HG03520 (cell line): ENCODE data around the gene MORN2.
"Not testable (repeated sequence)": the region's sequence is repeated elsewhere in the genome, so short reads cannot be mapped to it uniquely, and the experiment has no call there.

Experiments
- ATAC-seq: cut with Tn5 transposase; IDR thresholded peaks from one replicate; pipeline ENCODE4 v1.9.1; 2021; ENCODE audit warnings: mild to moderate bottlenecking, moderate library complexity; ENCODE audit not compliant: unreplicated experiment

Gene MORN2

DNA sequence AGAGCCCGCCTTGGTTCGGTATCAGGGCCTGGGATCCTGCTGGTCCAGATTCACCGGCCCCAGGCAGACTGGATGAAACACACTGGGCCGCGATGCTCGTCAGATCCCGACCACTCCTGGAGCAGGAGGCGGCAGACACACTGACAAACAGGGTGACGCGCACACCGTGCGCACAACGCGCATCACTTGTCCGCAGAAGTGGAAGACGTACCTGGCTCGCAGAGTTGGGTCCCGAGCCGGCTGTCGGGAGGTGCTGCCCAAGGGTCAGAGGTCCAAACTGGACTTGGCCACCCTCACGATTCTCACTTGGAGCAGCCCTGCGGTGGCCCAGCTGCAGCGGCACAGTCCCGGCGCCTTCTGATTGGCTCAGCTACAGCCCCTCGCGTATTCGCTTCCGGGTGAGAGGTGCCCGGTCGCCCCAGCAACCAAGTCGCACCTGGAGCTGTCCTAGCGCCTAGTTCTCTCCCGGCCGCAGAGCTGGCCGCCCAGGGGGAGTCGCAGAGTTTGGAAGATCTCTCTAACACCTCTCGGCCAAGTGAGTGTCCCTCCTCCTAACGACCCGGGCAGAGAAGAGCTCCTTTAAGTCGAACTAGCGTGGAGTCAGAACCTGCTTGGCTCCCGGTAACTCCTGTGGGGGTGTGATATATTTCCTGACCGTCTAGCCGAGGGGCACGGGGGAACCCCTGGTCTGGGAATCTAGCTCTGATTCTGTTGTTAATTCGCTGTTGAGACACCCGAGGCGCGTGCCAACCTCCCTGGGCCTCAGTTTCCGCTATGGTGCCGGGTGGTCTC is at the start of gene MORN2, which contains the start of gene DHX57:
TSS of gene MORN2 (plus strand) at position 401 of the 792 bp plus-strand sequence.
TSS of gene DHX57 (minus strand) at position 359 of the 792 bp plus-strand sequence. CDS start 7,529 bp downstream, outside the sequence.
- ATAC-seq = peak; percentile 100

DNA sequence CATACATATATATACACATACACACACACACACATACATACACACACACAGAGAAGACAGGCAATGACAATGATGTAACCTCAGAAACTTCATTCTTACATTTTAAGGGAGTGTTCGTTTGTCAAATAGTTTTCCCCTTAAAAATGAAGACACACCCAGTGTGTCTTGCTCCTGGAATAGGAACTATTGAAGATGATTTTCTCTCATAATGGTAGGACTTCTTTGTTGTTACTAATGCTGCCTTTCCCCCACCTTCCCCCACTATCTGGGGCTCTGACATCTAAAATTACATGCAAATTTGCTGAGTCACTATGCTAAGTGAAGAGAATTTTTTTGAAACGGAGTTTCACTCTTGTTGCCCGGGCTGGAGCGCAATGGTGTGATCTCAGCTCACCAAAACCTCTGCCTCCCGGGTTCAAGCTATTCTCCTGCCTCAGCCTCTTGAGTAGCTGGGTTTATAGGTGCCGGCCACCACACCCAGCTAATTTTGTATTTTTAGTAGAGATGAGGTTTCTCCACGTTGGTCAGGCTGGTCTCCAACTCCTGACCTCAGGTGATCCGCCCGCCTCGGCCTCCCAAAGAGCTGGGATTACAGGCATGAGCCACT is 48.1 kb upstream of the MORN2 start:
- ATAC-seq = not testable (repeated sequence)

- ATAC-seq = no peak
These were observed 47.3 kb upstream of the MORN2 start for GRCh38 chr2:38828460-38828859.

DNA sequence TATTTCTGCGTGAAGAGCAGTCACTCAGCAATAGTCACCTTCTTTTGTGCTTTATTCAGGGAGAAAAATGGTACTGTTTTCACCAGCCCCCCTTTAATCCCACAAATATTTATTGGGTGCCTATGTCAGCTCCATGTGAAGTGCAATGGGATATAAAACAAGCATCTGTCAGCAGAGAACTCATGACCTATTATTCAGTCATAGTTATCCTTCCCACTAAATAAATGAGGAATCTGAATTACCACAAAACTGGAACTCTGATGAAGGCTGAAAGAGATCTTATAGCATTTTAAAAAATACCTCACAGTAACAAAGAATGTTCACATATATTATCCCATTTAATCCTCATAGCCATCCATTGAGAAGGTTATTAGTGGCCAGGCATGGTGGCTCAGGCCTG is 45.8 kb upstream of the MORN2 start:
- ATAC-seq = no peak

- ATAC-seq = no peak
These were observed 45.1 kb upstream of the MORN2 start for GRCh38 chr2:38830526-38831159.

DNA sequence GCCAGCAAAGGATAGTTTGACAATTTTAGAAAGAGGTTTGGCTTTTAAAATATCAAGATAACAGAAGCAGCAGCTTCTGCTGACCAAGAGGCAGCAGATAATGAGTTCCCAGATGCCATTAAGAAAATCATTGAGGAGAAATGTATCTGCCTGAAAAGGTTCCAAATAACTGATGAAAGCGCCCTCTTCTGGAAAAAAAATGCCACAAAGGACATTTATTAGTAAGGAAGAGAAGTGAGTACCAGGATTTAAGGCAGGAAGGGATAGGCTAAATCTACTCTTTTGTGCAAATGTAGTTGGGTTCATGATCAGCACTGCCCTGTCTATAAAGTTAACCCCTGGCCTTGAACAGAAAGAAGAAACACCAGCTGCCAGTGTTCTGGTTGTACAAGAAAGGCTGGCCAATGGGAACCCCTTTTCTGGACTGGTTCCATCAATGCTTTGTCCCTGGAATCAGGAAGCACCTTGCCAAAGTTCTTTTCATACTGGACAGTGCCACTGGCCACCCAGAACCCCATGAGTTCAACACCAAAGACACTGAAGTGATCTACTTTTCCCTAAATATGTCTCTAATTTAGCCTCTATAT is 40.7 kb upstream of the MORN2 start:
- ATAC-seq = no peak

- peak; percentile 89 for ATAC-seq
These were observed 39.8 kb upstream of the MORN2 start for GRCh38 chr2:38835990-38836389.

GRCh38 chr2:38836791-38837190 is 39.0 kb upstream of the MORN2 start:
- ATAC-seq = no peak

- ATAC-seq = no peak
These were observed 25.7 kb upstream of the MORN2 start for GRCh38 chr2:38850045-38850444.

- no peak for ATAC-seq
These were observed 19.6 kb upstream of the MORN2 start for GRCh38 chr2:38856165-38856564.

DNA sequence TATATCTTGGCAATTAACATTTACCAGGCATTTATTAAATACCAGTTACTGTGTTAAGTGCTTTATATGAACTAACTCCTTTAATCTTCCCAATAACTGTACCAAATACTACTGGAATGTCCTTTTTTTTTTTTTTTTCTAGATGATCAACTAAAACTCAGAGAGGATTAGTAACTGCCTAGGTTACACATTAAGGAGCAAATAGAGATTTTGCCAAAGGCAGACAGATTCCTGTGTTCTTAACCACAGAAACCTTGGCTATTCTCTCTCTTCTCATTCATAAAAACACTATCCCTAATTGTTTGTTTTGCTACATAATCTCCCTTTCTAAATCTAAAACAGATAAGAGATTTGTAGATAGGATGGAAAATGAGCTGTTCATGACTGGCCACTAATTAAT is 13.3 kb upstream of the MORN2 start:
- no peak for ATAC-seq

- peak; percentile 73 for ATAC-seq
These were observed 12.6 kb upstream of the MORN2 start for GRCh38 chr2:38863061-38863695.

GRCh38 chr2:38866773-38867443 is 8.9 kb upstream of the MORN2 start:
- no peak for ATAC-seq

GRCh38 chr2:38871432-38871831 is 4.3 kb upstream of the MORN2 start:
- ATAC-seq = no peak

DNA sequence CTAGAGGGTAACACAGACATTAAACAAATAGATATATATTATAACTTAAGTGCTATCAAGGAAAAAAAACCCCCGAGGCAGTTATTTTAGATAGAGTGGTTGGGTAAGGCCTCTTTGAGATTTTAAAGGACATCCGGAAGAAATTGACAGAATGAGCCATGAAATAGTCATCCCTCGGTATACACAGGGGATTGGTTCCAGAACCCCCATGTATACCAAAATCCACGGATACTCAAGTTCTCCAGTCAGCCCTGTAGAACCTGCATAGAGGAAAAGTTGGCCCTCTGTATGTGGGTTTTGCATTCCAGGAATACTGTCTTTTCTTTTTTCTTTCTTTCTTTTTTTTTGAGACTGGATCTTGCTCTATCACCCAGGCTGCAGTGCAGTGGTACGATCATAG is 2.0 kb upstream of the MORN2 start:
- no peak for ATAC-seq

DNA sequence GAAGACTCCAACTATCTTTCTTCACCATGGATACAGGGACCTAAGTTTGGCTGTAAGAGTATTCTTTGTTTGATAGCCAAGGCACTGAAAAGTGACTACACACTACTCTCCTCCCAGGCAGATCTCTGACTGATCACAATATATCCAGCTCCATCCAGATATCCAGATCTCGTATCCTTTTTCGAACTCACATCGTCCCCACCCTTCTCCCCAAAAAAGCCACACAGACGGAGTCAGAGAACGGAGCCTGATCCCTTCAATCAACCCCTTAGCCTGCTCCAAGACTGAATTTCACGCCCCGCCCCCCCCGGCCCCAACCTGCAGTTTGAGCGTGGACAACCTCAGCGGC is 575 bp upstream of the MORN2 start:
- ATAC-seq = no peak

DNA sequence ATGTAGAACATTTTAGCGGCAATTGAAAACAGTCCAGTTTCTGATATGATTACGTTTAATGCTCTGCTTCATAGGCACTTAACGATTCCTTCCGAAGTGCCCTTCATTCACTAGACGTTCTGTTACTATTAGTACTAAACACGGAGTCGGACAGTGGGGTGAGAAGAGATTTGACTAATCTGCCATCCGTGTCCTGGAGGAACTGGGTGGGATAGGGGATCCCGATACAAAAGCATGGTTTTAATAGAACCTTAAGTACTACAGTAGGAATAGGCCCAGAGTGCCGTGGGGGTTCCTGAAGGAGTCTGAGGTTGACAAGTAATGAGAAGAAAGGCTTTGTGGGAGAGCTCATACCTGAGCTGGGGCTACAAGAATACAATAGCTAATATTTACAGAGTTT is 631 bp downstream of the MORN2 start:
- ATAC-seq = no peak

GRCh38 chr2:38886063-38886462 is 10.3 kb downstream of the MORN2 start:
- ATAC-seq = no peak

DNA sequence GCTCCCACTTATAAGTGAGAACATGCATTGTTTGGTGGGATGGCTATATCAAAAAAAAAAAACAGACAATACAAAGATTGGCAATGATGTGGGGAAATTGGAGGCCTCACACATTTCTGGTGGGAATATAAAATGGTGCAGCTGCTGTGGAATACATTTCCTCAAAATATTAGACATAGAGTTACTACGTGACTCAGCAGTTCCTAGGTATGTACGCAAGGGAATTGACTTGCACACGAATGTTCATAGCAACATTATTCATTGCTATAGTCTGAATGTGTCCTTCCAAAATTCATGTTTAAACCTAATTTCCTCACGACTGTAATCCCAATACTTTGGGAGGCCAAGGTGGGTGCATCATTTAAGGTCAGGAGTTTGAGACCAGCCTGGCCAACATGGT is 11.6 kb downstream of the MORN2 start:
- no peak for ATAC-seq

GRCh38 chr2:38887902-38888554 is 12.3 kb downstream of the MORN2 start:
- ATAC-seq = no peak
